ENCODE measurements around the gene SMC5.
"Not testable (repeated sequence)": the region's sequence is repeated elsewhere in the genome, so short reads cannot be mapped to it uniquely, and the experiment has no call there.

DNA sequence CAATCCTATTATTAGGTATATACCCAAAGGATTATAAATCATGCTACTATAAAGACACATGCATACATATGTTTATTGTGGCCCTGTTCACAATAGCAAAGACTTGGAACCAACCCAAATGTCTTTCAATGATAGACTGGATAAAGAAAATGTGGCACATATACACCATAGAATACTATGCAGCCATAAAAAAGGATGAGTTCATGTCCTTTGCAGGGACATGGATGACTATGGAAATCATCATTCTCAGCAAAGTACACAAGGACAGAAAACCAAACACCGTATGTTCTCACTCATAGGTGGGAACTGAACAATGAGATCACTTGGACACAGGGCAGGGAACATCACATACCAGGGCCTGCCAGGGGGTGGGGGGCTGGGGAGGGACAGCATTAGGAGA is 12.8 kb upstream of the SMC5 start:
- TF ChIP-seq, protein P1, sequence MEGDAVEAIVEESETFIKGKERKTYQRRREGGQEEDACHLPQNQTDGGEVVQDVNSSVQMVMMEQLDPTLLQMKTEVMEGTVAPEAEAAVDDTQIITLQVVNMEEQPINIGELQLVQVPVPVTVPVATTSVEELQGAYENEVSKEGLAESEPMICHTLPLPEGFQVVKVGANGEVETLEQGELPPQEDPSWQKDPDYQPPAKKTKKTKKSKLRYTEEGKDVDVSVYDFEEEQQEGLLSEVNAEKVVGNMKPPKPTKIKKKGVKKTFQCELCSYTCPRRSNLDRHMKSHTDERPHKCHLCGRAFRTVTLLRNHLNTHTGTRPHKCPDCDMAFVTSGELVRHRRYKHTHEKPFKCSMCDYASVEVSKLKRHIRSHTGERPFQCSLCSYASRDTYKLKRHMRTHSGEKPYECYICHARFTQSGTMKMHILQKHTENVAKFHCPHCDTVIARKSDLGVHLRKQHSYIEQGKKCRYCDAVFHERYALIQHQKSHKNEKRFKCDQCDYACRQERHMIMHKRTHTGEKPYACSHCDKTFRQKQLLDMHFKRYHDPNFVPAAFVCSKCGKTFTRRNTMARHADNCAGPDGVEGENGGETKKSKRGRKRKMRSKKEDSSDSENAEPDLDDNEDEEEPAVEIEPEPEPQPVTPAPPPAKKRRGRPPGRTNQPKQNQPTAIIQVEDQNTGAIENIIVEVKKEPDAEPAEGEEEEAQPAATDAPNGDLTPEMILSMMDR (conservative IDR thresholded peaks at IDR 0.05), result not testable (repeated sequence)
- not testable (repeated sequence) for TF ChIP-seq ZFX (IDR thresholded peaks at IDR 0.05)

All from C4-2B (cell line).